Fibroblast of skin of right biceps (primary cell): ENCODE results near the gene KCNQ5.

ENCODE experiments used
- DNase-seq: peaks from one replicate; pipeline ENCODE4 v3.0.0-alpha.2; 2013

KCNQ5 gene

DNA sequence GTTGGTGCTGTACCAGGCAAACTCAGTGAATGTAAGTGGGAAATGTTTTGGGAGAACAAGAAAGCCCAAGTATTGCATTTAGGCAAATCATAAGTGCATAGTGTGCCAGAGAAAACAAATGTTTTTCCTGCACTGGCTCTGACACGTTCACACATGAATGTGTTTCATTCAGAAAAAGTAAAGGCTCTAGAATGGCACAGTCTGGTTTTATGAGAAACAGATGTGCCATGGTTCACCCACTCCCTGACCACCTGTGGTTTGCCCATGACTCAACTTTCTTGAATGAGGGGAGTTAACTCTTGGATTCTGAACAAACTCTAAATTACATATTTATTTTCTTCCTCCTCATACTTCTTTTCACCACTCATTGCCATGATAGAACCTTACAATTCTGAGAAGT, 126.9 kb downstream of the KCNQ5 start:
- DNase-seq, result peak; percentile 92

DNA sequence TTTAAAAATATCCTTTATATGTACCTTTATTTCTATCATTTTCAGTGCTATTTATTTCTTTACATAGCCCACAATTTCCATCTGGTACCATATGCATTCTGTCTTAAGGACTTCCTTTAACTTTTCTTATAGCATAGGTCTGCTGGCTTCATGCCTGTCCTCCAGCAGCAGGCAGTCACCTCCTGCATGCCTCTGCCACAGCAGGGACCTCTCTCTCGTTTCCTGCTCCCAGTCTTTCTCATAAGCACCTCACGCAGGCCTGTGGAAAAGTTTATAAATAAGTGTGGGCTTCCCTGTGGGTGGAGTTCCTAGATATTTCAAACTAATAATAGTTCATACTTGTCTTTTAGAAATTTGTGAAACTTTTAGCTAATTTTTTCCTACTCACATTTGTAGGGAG, 133.9 kb downstream of the KCNQ5 start:
- no peak for DNase-seq

DNA sequence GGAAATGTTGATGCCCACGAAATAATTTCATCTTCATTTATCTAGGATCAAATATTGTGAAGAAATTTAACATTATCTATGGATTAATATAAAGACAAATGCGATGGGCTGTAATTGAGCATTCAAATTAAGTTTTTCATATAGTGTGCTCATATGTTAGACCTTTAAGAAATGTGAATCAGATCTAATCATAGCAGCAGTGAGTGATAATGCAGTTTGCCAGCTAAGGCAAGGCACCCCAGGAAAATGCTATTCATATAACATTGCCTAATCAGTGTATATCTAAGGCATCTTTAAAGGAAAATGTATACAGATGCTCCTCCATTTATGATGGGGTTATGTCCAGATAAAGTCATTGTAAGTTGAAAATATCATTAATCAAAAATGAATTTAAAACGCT, 135.2 kb downstream of the KCNQ5 start:
- DNase-seq, result no peak

DNA sequence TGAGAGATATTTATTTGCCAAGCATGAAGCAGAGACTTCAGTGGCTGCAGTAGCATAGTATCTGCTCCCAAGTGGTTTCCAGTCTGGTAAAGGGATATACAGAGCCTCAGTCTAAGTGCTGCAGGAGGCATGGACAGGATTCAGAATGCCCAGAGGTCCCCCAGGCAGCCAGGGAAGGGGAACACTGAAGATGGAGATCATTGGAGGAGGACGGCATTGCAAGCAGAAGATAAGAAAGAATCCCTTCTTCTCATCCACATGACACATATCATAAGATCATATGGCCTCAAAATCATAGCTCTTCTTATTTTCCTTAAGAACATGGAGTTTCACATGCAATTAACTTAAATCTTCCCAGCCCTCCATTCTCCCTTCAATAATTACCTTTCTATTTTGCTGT, 136.1 kb downstream of the KCNQ5 start:
- DNase-seq, result no peak

DNA sequence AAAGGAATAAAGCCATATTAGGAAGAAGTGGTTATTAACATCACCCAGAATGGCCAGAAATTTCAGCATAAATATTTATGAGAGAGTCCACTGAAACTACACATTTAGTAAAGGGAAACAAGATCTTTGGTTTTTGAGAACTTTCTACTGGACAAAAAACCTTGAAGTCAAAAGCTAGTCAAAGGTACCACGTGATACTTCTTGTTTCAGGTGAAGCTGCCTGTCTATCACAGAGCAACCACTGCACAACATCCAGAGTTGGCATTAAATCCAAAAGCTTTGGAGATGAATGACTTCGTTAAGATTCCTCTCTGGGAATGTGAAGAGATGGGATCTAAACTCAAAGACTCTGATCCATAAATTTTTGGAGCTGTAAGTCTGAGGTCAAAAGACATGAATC, 137.0 kb downstream of the KCNQ5 start:
- DNase-seq, result no peak

DNA sequence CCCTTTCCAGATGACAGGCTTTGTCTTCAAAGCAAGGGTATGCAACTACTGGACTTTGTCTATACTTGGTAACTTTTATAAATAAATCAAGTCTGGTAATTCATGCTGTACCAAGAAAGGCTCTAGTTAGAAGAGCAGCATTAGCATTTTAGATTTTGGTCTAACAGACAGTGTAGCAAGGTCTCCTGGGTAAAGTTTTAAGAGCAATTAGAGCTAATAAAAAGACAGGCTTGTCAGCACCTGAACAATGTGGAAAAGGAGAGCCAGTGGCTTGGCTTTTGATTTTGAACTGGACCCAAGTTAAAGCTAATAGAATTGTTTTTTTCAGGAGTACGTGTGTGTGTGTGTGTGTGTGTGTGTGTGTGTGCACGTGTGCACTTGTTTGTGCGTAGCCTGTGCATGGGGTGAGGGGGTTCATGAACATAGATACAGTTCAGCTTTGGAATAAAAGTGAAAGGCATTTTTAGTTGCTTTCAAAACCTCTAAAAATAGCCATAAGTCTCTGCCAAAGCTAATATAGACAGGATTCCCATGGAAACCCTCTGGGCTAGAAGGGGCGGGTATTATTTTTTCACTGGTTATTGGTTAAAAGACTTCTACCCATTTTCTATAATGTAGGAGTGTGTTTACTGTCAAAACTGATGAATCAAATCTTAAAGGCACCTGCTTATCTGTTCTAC, 138.4 kb downstream of the KCNQ5 start:
- peak; percentile 25 for DNase-seq

DNA sequence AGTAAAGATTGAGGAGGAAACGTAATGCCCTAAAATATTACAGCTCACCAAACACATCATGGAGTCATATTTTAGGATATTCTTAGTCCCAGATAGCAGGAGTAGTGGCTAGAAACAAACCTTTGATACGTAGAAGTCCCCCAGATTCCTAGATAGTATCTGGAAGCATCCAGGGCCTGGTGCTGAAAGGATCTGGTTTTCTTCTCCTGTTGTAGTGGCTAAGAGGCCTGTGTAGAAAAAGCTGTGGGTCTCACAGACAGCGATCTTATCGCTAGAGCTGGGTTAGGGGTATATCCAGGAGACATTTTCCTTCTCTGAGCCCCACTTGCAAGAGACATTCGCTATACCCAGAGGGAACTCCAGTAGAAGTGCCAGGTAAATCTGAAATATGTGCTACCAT, 139.9 kb downstream of the KCNQ5 start:
- no peak for DNase-seq

DNA sequence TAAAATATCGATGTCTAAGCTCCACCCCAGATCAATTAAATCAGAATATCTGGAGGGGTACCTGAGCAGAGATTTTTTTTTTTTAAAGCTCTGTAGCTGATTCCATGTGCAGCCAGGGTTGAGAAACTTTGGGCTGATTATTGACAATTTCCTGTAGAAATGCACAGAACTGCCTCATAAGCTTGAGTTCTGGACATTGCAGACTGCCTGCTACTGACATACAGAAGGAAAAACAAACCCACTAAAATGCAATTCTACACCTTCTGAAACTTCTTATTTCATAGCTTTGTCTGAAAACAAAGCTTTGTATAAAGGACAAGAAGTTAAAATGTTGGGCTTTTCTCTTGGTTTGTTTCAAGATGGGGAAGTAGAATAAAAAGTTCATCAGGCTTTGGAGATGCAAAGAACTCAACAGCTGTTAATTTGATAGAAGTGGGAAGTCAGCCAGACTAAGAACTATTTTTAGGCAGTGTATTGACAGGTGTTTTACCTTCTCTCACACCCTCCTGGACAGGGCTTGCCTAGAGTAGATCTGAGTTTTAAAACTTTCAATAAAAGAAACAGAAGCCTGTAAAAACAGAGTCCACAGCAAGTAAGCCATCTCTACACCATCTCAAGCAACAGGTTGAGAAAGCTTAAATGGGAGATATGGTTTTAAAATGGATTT, 147.7 kb downstream of the KCNQ5 start:
- no peak for DNase-seq

DNA sequence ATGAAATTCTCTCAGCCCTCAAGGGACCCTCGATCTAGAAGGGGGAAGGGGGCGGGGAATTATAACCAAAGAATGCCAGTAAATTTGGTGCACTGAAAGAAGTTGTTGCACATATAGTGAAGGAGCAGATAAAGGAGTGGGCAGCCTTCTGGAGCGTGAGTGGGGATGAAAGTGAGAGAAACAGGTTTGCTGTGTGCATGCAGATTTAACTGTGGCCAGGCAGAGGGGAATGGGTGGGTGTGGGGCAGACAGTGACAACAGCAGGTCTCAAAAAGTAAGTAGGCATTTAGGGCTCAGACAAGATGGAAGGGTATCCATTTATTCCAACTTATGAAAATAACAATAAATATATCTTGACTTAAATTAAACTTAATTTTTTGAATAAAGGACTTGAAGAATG, 149.1 kb downstream of the KCNQ5 start:
- no peak for DNase-seq

DNA sequence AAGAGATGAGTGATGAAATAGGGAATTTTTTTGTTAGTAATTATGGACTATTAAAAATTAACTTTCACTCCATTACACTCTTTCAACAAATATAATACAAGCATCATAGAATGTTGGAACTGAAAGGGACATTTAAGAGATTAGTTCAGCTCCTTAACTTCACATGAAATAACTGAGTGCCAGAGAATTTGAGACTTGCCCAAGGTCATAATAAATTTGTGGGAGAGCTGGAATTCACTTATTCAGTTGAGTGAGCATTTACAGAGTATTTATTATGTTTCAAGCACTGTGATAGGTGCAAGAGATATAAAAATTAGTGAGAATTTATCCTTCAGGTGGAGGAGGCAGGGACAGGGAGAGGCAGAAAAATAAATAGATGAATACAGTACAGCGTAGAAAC, 154.6 kb downstream of the KCNQ5 start:
- no peak for DNase-seq

DNA sequence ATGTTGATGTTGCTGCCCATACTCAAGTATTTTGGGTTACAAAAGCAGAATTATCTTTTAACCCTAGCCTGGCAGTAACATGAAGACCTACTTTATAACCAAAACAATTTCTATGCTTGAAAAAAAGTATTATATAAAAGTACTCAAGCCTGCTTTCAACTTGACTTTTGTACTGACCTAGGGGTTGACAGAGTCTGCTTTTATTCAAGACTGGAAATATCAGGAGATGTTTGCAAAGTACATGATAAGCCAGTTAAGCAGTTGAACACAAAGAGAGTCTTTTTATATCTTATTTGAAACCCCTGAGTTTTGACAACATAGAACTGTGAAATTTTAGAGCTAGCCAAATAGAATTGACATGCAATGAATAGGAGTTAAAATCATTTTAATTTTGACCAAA, 159.8 kb downstream of the KCNQ5 start:
- DNase-seq, result no peak

DNA sequence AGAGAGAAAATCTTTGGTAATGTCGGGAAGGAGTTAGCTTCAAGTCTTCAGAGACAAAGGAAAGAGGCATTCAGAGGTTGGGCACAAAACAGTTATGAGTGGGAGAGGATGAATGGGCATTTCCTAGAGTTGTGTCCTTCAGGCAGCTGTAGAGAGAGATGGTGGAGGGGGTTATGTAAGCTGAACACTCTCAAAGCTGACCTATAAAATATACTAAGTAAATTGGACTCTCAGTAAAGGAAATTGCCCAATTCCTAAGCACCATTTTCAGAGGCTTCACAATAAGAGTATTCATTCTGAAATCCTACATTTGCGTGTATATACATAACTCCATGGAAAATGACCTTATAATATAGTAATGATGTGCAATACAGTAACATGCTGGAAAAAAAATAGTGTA, 161.2 kb downstream of the KCNQ5 start:
- no peak for DNase-seq

DNA sequence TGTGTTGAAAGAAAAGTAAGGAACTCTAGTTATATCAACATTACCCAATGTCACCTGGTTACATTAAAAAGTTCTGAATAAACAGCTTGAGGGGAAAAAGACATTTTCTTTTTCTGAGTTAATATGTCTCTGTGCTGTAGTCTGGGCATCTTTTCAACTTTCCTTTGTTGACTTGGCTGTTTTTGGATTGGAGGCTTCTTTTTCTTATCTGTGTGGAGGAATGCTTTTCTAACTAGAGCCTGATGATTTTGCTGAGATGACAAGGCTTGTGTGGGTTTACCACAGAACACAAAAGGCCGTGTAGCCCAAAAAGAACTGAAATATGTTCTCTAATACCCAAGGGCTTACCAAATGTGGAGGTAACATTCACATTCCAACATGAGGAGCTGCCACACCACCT, 161.8 kb downstream of the KCNQ5 start:
- DNase-seq, result peak; percentile 66

DNA sequence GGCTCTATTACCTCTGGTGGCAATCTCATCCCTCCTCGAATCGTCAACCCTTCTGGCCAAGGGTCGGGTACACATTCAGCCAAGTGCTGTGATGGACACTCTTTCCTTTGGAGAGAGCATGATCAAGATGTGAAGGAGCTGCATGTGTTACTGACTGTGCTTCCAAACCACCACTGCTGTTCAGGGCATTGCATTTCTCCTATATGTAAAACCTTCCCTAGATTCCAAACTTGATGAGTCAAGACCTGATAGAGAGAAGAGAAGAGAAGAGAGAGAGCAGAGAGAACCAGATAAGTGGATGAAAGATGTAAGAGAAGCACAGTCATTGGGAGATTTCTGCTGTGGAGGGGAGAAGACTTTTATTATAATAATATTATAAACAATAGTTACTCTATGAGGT, 162.2 kb downstream of the KCNQ5 start:
- DNase-seq, result peak; percentile 72

DNA sequence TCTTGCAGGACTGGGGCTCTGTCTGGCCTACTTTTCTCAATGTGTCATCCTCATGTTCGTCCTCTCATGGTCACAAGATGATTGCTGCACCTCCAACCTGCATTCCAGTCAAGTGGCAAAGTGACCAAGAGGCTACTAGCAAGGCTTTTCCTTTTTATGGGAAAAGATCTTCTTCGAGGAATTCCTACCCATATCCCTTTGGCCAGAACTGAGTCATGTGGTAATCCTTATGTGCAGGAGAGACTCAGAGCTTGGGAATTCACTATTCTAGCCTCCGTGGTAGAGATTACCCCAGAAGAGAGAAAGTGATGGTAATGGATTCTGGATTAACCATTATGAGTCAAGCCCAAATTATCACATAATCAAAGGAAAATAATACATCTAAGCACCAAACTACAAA, 162.7 kb downstream of the KCNQ5 start:
- DNase-seq, result peak; percentile 92

DNA sequence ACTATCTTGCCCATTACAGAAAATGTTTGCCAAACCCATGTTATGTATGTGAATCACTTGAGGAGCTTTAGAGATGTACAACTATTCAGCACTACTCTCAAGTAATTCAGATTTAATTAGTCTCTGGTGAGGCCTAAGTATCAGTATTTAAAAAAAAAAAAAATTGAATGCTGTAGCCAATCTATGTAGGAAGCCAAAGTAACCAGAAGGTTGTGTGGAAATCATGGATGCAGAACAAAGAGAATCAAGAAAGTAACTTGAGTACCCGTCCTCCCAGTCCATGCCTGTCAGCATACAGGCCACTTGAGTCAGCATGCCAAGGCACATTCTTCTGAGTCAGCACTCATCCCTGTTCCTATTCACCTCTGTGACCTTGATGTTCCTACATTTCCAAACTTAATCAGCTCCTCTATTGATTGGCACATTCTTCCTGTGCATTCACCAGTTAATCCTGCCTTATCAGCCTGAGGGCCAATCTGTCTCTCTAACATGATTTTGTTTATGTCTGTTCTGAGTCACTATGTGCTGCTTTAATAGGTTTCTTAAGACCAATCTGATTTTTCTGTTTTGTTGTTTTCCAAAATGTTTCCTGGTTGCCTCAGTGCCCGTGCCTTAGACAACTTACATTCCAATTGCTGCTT, 165.6 kb downstream of the KCNQ5 start:
- peak; percentile 87 for DNase-seq

DNA sequence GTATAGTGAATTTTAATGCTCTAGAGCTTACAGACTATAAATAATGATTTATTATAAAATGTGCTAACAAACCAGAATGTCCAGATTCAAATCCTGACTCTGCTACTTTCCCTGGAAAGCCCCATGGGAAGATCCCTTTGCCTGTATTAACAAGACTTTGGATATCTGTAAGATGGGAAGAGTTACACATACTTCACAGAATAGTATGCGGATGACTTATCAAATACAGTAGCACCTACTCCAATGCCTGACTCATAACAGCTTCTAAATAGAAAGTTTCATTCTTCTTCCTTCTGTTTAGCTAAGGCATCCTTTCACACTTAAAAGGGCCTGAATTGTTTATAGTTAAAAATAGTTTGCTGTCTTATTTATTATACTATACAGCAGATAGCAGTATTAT, 166.3 kb downstream of the KCNQ5 start:
- peak; percentile 78 for DNase-seq

DNA sequence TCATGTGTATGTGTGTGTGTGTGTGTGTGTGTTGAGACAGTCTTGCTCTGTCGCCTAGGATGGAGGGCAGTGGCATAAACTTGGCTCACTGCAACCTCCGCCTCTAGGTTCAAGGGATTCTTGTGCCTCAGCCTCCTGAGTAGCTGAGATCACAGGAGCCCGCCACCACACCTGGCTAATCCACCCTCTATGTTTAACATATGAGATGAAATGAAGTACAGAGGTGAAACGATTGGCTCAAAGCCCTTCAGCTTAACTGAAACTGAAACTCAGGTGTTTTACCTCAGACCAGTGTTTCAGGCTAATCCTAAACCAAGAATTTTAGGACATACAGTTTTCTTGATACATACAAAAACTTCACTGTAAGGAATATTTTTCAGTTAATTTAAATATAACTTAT, 167.3 kb downstream of the KCNQ5 start:
- DNase-seq, result no peak

DNA sequence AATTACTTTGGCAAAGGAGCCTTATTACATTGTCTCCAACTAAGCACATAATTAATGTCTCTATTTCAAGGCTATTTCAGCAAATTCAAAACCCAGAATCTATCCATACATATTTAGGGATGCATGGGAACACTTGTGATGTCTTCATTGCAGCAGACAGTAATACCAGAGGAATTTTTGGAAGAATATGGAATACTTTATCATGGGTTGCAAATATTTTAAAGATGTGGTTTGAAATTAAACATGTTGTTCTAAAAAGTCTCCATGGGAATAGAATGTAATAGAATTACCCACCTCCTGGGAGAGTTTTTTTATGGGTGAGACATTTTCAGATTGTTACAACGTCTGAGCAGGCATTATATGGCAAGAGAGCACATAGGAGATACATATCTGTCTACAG, 170.8 kb downstream of the KCNQ5 start:
- peak; percentile 64 for DNase-seq

DNA sequence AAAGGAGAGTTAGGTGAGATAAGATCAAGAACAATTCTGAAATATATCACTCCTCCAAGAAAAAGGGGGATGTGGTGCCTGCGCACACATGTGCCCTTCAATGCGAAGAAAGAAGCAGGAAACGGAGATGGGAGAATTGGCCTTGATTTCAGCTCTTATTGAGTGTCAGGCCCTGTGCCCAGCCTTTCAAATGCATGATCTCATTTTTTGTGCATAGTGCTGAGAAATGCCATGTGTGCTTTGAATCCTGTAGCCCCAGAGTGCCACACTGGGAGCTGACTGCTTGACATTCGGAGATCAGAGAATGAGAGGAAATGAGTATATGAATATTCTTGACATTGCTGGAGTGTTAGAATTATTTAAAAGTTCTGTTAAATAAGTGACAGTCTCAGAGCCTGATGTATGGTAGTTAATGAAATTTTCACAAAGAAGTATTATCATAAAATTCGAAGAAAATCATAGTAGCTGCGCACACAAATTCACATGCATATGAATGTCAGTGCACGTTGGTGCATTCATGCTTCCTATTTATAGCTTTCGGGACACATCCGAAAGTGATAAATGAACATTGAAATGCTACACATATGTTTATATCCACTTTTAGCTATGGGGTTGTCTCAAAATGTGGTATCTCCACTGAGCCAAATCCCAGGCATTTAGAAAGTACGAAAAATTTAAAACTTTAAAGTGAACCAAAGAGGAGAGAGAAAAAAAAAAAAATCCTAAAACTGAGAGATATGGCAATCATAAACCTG, 172.0 kb downstream of the KCNQ5 start:
- no peak for DNase-seq

DNA sequence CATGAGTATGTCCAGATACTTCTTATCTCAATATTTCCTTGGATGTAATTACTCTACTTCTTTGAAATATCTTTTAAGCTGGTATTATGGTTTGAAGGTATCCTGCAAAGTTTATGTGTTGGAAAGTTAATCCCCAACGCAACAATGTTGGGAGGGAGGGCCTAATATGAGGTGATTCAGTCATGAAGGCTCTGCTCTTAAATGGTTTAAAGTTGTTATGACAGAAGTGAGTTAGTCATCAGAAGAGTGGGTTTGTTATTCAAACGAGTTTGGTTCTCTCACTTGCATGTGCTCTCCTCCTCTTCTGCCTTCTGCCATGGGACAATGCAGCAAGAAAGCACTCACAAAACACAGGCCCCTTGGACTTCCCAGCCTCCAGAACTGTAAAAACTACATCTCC, 176.3 kb downstream of the KCNQ5 start:
- DNase-seq, result peak; percentile 45

DNA sequence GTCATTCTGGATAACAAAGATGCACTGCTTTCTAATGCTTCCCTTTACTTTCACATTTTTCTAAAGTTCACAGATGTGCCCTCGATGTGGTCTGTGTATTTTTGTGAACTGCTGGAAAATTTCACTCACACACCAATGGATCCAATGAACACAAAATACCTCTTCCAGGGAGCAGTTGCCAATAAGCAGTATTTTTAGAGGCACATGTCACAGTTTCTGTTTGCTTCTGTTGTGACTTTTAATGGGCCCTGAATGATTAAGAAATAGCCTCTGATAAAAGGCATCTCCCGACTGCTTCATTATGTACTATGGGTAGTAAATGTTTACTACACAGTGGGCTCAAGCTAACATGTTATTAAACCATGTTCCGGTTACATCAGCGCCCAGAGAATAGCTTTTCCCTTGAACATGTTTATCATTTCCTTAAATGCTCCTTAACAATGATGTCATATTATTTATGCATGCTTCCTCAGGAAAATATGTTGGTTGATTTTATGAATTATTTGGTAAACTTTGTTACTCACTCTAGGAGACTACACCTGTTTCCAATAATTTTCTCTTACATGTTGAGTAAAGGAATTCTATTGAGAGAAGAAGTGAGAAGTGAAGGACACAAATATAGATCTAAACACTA, 188.0 kb downstream of the KCNQ5 start:
- DNase-seq, result no peak

DNA sequence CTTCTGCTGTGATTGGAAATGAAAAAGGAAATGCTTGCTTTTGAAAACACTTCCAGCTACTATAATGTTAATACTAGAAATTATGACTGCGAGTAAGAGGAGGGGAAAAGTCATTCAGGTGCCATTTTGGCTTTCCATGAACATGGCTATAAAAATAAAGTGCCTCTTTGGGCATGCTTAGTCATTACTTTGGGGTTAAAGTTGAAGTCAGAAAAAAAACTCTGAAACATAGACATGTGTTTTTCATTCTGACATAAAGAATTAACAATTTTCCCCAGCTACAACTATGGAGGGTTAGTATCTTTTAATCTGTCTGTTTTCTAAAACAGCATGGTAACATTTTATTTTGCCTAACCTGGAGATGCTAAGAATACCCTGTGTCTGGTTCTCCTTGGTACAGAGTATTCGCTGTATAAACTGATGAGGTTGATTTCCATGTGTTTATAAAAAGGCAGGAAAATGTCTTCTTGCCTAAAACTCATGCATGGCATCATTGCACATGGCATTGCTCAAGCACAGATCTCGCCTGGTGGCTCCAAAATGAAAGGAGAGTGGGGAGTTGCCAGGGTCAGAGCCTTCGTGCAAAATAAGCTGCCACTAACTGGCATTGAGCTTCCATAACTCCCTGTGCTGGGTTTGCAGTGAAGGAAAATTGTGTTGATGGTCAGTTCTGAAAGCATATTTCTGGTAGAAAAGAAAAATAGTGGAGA, 188.9 kb downstream of the KCNQ5 start:
- DNase-seq, result no peak
